ENCODE data around the gene B4GALNT3. TPM values are rescaled to one million over a fixed set of nuclear protein-coding genes. Genes with fewer than 3 reads are reported as not detected.

The B4GALNT3 gene
- total and polyA plus RNA-seq, 3 donors from 2014 or later, result 16.7 to 34.6 (median 24.3) TPM

DNA sequence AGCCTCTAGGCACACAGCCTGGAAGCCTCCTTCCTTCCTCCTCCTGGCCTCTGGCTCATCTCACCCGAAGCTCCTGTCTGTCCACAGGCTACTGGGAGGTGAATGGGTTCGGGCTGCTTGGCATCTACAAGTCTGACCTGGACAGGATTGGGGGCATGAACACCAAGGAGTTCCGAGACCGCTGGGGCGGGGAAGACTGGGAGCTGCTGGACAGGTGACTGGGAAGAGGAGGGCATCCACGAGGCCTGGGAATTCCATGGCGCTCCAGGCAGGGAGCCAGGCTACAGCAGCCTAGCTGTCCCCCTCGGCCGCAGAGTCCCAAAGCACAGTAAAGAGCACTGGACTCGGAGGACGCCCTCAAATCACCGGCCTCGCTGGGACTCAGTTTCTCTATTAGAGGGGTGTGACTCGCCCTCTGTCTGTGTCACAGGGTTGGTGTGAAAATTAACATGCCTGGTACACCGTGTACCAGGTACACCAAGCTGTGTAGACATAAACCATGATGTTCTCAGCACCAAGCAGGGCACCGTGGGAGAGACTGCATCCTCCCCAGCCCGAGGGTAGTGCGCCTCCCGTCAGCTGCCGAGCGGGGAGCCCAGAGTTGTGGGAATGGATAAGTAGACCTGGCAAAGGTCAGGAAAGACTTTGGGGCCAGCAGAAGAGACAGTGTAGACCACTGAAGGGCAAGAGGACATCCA lies 99.6 kb downstream of the B4GALNT3 start:
- H3K27ac ChIP-seq, result no peak overlapping the region
- no peaks in the 10 kb centered on the region for H3K9me3 ChIP-seq
- H3K27me3 ChIP-seq, result no peaks in the 10 kb centered on the region
- no peak for DNase-seq
- H3K4me1 ChIP-seq, result no peaks in the 10 kb centered on the region
- intact Hi-C loops (cut with DNase I; ENCODE audit: low total_unique reads), result no loop called here
- H3K4me3 ChIP-seq, result no peak overlapping the region
- TF ChIP-seq POLR2A (IDR thresholded peaks at IDR 0.05), result no peak
- TF ChIP-seq, protein P1, sequence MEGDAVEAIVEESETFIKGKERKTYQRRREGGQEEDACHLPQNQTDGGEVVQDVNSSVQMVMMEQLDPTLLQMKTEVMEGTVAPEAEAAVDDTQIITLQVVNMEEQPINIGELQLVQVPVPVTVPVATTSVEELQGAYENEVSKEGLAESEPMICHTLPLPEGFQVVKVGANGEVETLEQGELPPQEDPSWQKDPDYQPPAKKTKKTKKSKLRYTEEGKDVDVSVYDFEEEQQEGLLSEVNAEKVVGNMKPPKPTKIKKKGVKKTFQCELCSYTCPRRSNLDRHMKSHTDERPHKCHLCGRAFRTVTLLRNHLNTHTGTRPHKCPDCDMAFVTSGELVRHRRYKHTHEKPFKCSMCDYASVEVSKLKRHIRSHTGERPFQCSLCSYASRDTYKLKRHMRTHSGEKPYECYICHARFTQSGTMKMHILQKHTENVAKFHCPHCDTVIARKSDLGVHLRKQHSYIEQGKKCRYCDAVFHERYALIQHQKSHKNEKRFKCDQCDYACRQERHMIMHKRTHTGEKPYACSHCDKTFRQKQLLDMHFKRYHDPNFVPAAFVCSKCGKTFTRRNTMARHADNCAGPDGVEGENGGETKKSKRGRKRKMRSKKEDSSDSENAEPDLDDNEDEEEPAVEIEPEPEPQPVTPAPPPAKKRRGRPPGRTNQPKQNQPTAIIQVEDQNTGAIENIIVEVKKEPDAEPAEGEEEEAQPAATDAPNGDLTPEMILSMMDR (IDR thresholded peaks at IDR 0.05), result no peak
- H3K36me3 ChIP-seq (ENCODE audit: low read depth, missing control alignments), result no peaks in the 10 kb centered on the region
- WGBS, 2 donors, result 83 to 91% methylated on average over 21 of the region's 21 CpGs

DNA sequence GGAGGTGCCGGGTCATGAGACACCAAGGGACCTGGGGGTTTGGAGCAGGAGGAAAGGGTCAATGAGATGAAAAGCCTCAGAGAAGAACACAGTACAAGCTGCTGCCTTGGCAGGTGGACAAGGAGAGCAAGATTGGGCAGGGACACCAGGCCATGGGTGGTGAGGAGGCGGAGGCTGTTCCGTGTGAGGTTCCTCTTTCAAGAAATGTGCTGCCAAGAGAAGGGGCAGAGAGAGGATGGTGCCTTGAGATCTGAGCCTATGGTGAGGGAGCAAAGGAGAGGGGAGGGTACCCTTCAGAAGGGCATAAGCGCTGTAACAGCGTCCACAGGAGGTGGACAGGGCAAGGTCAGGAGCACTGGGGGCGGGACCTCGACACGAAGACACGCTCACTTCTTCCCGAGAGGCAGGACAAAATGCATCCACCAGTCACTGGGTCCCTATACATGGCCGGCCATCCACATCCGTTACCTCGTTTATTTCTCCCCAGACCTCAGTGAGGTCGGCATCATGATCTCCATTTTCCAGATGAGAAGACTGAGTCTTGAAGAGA lies 100.2 kb downstream of the B4GALNT3 start:
- DNase-seq, result no peak
- H3K4me1 ChIP-seq, result no peaks in the 10 kb centered on the region
- no peaks in the 10 kb centered on the region for H3K27me3 ChIP-seq
- TF ChIP-seq, protein P1 (IDR thresholded peaks at IDR 0.05), result no peak
- no peak for TF ChIP-seq POLR2A (IDR thresholded peaks at IDR 0.05)
- intact Hi-C loops (cut with DNase I; ENCODE audit: low total_unique reads), result no loop called here
- H3K9me3 ChIP-seq, result no peaks in the 10 kb centered on the region
- no peaks in the 10 kb centered on the region for H3K36me3 ChIP-seq (ENCODE audit: low read depth, missing control alignments)
- no peak overlapping the region for H3K4me3 ChIP-seq
- WGBS, 2 donors, result 80 to 85% methylated on average over 14 of the region's 14 CpGs
- no peak overlapping the region for H3K27ac ChIP-seq

DNA sequence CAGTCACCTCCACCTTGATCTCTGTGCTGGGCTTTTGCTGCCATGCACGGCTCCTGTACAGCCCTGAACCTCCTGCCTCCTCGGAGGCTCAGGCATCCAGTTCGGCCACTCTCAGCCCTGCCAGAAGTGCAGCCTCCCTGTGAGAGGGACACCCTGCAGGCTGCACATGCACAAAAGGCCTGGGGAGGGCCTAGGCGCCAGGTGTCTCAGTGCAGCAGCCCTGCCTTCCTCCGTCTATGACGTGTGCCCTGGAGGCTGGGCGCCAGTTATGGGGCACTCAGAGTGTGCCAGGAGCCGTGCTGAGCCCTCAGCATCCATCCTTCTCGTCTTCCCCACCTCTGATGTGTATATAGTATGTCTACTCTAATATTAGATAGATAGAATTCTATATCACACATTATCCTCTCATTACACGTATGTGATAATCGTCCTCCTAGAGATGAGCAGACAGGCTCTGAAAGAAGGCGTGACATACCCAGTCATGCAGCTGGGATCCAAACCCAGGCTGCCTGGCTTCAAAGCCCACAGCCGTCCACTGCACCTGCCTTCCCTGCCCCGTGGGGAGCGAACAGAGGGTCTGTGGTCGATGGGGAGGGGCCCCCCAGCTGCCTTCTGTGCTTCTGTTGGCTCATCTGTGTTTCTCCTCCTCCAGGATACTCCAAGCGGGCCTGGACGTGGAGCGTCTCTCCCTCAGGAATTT lies 101.1 kb downstream of the B4GALNT3 start:
- no peaks in the 10 kb centered on the region for H3K36me3 ChIP-seq (ENCODE audit: low read depth, missing control alignments)
- H3K27me3 ChIP-seq, result no peaks in the 10 kb centered on the region
- H3K27ac ChIP-seq, result no peak overlapping the region
- H3K9me3 ChIP-seq, result no peaks in the 10 kb centered on the region
- intact Hi-C loops (cut with DNase I; ENCODE audit: low total_unique reads), result no loop called here
- H3K4me1 ChIP-seq, result no peaks in the 10 kb centered on the region
- 90 to 95% methylated on average over 16 to 19 of the region's 19 CpGs for WGBS, 2 donors
- H3K4me3 ChIP-seq, result no peak overlapping the region
- no peak for DNase-seq
- TF ChIP-seq POLR2A (IDR thresholded peaks at IDR 0.05), result no peak
- TF ChIP-seq, protein P1 (IDR thresholded peaks at IDR 0.05), result no peak

DNA sequence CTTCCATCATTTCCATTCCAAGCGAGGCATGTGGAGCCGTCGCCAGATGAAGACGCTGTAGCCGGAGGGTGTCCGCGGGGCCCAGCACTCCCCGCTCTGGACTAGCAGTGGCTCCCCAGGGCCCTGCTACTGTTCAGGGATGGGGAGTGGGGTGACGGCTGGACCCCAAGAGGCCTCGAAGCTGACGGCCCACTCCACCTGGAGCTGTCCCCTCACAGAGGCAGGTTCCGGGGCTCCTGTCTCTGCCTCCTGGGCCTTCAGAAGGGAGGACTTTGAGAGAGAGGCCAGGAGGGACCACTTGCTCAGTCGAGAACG lies 101.6 kb downstream of the B4GALNT3 start:
- Histone ChIP-seq H3K27me3 (no peaks in the 10 kb centered on the region), H3K9me3 (no peaks in the 10 kb centered on the region), H3K36me3 (ENCODE audit: low read depth, missing control alignments) (no peaks in the 10 kb centered on the region), H3K4me3 (no peak overlapping the region), H3K4me1 (no peaks in the 10 kb centered on the region), H3K27ac (no peak overlapping the region)
- WGBS, 2 donors, result 90 to 91% methylated on average over 7 to 14 of the region's 14 CpGs
- no peak for TF ChIP-seq POLR2A (IDR thresholded peaks at IDR 0.05)
- TF ChIP-seq, protein P1 (IDR thresholded peaks at IDR 0.05), result no peak
- intact Hi-C loops (cut with DNase I; ENCODE audit: low total_unique reads), result no loop called here
- DNase-seq, result no peak
